ENCODE measurements around the gene ASCL2.

The ASCL2 gene

GRCh38 chr11:2271327-2272227 lies 1.2 kb upstream of the ASCL2 start:
- DNase-seq, result no peak

GRCh38 chr11:2271077-2271326 lies 614 bp upstream of the ASCL2 start:
- DNase-seq, result peak; percentile 78

- peak; percentile 55 for DNase-seq
These were observed 627 bp downstream of the ASCL2 start for GRCh38 chr11:2269601-2270321.

GRCh38 chr11:2268729-2269600 lies 1.4 kb downstream of the ASCL2 start:
- DNase-seq, result peak; percentile 75

GRCh38 chr11:2267851-2268728 lies 2.3 kb downstream of the ASCL2 start:
- DNase-seq, result no peak

- DNase-seq, result no peak
These were observed 3.0 kb downstream of the ASCL2 start for GRCh38 chr11:2267306-2267850.

GRCh38 chr11:2266586-2267305 lies 3.6 kb downstream of the ASCL2 start:
- no peak for DNase-seq

- no peak for DNase-seq
These were observed 4.4 kb downstream of the ASCL2 start for GRCh38 chr11:2265854-2266585.

- peak; percentile 52 for DNase-seq
These were observed 5.0 kb downstream of the ASCL2 start for GRCh38 chr11:2265396-2265795.

- DNase-seq, result no peak
These were observed 5.9 kb downstream of the ASCL2 start for GRCh38 chr11:2264366-2265053.

- no peak for DNase-seq
These were observed 6.5 kb downstream of the ASCL2 start for GRCh38 chr11:2263724-2264360.

- no peak for DNase-seq
These were observed 7.3 kb downstream of the ASCL2 start for GRCh38 chr11:2263071-2263565.

- DNase-seq, result no peak
These were observed 7.9 kb downstream of the ASCL2 start for GRCh38 chr11:2262301-2263070.

GRCh38 chr11:2261436-2262230 lies 8.8 kb downstream of the ASCL2 start:
- no peak for DNase-seq

- no peak for DNase-seq
These were observed 9.7 kb downstream of the ASCL2 start for GRCh38 chr11:2260491-2261364.

GRCh38 chr11:2259897-2260451 lies 10.4 kb downstream of the ASCL2 start:
- DNase-seq, result no peak

All from CD4-positive, alpha-beta T cell treated with Interleukin-15 for 1 hour (primary cell).